Liver (tissue), 9 donors: ENCODE measurements around the gene ANKRD49. TPM values are rescaled to one million over a fixed set of nuclear protein-coding genes. Genes with fewer than 3 reads are reported as not detected.

Experiments
- DNase-seq: peaks from one replicate; pipeline ENCODE4 v3.0.0-alpha.2; 2017; ENCODE audit warnings: low spot score
- H3K27ac ChIP-seq, 2 donors: one replicate each; pipeline ENCODE4 v1.7.0; 2013; ENCODE audit warnings: inconsistent platforms in 2 of 2, low read length in 2 of 2, control low read depth in 1 of 2, low read depth in 1 of 2, mild to moderate bottlenecking in 1 of 2
- H3K27me3 ChIP-seq, 4 donors: one replicate each; pipeline versions ENCODE4 v1.6.1 to v1.7.0; 2013; ENCODE audit warnings: low read length in 3 of 4, inconsistent platforms in 1 of 4, mild to moderate bottlenecking in 1 of 4, moderate library complexity in 1 of 4; ENCODE audit not compliant: control insufficient read depth in 4 of 4, insufficient read depth in 4 of 4
- H3K36me3 ChIP-seq, 4 donors: one replicate each; pipeline versions ENCODE4 v1.6.1 to v1.7.0; 2013; ENCODE audit warnings: low read length in 3 of 4, mild to moderate bottlenecking in 3 of 4, low read depth in 1 of 4, moderate library complexity in 1 of 4; ENCODE audit not compliant: control insufficient read depth in 4 of 4, insufficient read depth in 3 of 4
- H3K4me1 ChIP-seq, 4 donors: one replicate each; pipeline versions ENCODE4 v1.6.1 to v1.7.0; 2013; ENCODE audit warnings: low read length in 3 of 4, mild to moderate bottlenecking in 3 of 4, moderate library complexity in 1 of 4; ENCODE audit not compliant: control insufficient read depth in 4 of 4, insufficient read depth in 4 of 4
- H3K4me3 ChIP-seq, 3 donors: one replicate each; pipeline versions ENCODE4 v1.6.1 to v1.7.0; 2013; ENCODE audit warnings: low read length in 3 of 3, control low read depth in 1 of 3, low read depth in 1 of 3, mild to moderate bottlenecking in 1 of 3
- H3K9ac ChIP-seq, 2 donors: one replicate each; pipeline ENCODE4 v1.7.0; 2013; ENCODE audit warnings: low read length in 2 of 2, mild to moderate bottlenecking in 2 of 2, moderate library complexity in 2 of 2, control low read depth in 1 of 2, low read depth in 1 of 2
- H3K9me3 ChIP-seq, 4 donors: one replicate each; pipeline versions ENCODE4 v1.6.1 to v1.7.0; 2013; ENCODE audit warnings: low read length in 3 of 4; ENCODE audit not compliant: control insufficient read depth in 4 of 4
- ATF3 ChIP-seq: IDR thresholded peaks from 2 replicates; pipeline ENCODE4 v1.6.1; 2016; ENCODE audit warnings: antibody characterized with exemption
- CTCF ChIP-seq: fragments of 150-350 bp; IDR thresholded peaks from 2 replicates; pipeline ENCODE4 v1.5.1; 2017; ENCODE audit warnings: improper control_type of control experiment, low read depth, low read length; ENCODE audit not compliant: missing input control
- EGR1 ChIP-seq, 2 donors: IDR thresholded peaks; 2 replicates each; pipeline ENCODE4 v1.6.1; 2016 to 2018; ENCODE audit warnings: antibody characterized with exemption in 2 of 2, low read depth in 2 of 2
- FOXA1 ChIP-seq: IDR thresholded peaks from 2 replicates; pipeline ENCODE4 v1.6.1; 2016; ENCODE audit warnings: antibody characterized with exemption
- GABPA ChIP-seq, 2 donors: IDR thresholded peaks in 1 of 2; conservative IDR thresholded peaks in 1 of 2; 2 replicates each; pipeline ENCODE4 v1.6.1; 2016; ENCODE audit warnings: antibody characterized with exemption in 2 of 2, mild to moderate bottlenecking in 1 of 2, moderate library complexity in 1 of 2
- HNF4A ChIP-seq, 2 donors: conservative IDR thresholded peaks; 2 replicates each; pipeline ENCODE4 v1.6.1; 2016; ENCODE audit warnings: antibody characterized with exemption in 2 of 2, mild to moderate bottlenecking in 2 of 2
- JUND ChIP-seq, 2 donors: IDR thresholded peaks; 2 replicates each; pipeline ENCODE4 v1.6.1; 2016; ENCODE audit warnings: antibody characterized with exemption in 2 of 2
- MAX ChIP-seq: IDR thresholded peaks from 2 replicates; pipeline ENCODE4 v1.6.1; 2016; ENCODE audit warnings: antibody characterized with exemption
- NR2F2 ChIP-seq: IDR thresholded peaks from 2 replicates; pipeline ENCODE4 v1.6.1; 2016; ENCODE audit warnings: antibody characterized with exemption
- RAD21 ChIP-seq, 2 donors: IDR thresholded peaks; 2 replicates each; pipeline ENCODE4 v1.6.1; 2016; ENCODE audit warnings: antibody characterized with exemption in 2 of 2, mild to moderate bottlenecking in 2 of 2
- REST ChIP-seq: IDR thresholded peaks from 2 replicates; pipeline ENCODE4 v1.6.1; 2016; ENCODE audit warnings: antibody characterized with exemption, mild to moderate bottlenecking
- RXRA ChIP-seq, 2 donors: IDR thresholded peaks; 2 replicates each; pipeline ENCODE4 v1.6.1; 2017 to 2018; ENCODE audit warnings: antibody characterized with exemption in 2 of 2, mild to moderate bottlenecking in 1 of 2
- SP1 ChIP-seq: IDR thresholded peaks from 2 replicates; pipeline ENCODE4 v1.6.1; 2018; ENCODE audit warnings: antibody characterized with exemption, mild to moderate bottlenecking
- TAF1 ChIP-seq: conservative IDR thresholded peaks from 2 replicates; pipeline ENCODE4 v1.6.1; 2016; ENCODE audit warnings: antibody characterized with exemption, mild to moderate bottlenecking
- YY1 ChIP-seq: IDR thresholded peaks from 2 replicates; pipeline ENCODE4 v1.6.1; 2016; ENCODE audit warnings: antibody characterized with exemption, mild to moderate bottlenecking
- ZBTB33 ChIP-seq: IDR thresholded peaks from 2 replicates; pipeline ENCODE4 v1.6.1; 2016; ENCODE audit warnings: antibody characterized with exemption
- WGBS: extraction: QIAGEN DNeasy Blood & Tissue Kit; methylation state at CpG from one replicate; pipeline ENCODE4 v1.1.7; 2013; 5-methylcytosine and 5-hydroxymethylcytosine counted together
- polyA plus RNA-seq, 2 donors: library from polyadenylated mRNA; stranded (reverse) in 1 of 2; unstranded in 1 of 2; fragments of 200-250 nt in 1 of 2; fragments of >200 nt in 1 of 2; fragmentation: Nextera tagmentation in 1 of 2; extraction: Ambion mirVana in 1 of 2; gene quantifications; one replicate each; pipeline versions ENCODE4 v1.2.1 to v1.2.3, GENCODE V29; 2013 to 2015
- total RNA-seq, 2 donors: library from RNA; depleted of rRNA; stranded (reverse); fragments of >200 nt; gene quantifications; one replicate each; pipeline ENCODE4 v1.2.3, GENCODE V29; 2014
- donor health status: healthy.
- donor health status: healthy.
- donor health status: healthy.
- donor health status: healthy.
- donor health status: healthy.

The ANKRD49 gene
- total and polyA plus RNA-seq, 4 donors: 5.4 to 12.3 (median 9.8) TPM

GRCh38 chr11:94445641-94446040 is 48.1 kb upstream of the ANKRD49 start:
- Histone ChIP-seq H3K36me3 (peaks cover 0 to 24% (median 18%) of the 10 kb centered on the region in 4 donors), H3K9ac (no peak overlapping the region), H3K9me3 (no peaks in the 10 kb centered on the region), H3K27me3 (no peaks in the 10 kb centered on the region), H3K4me3 (no peak overlapping the region), H3K4me1 (peaks cover 0 to 4% (median 0%) of the 10 kb centered on the region in 4 donors), H3K27ac (no peak overlapping the region)
- TF ChIP-seq NR2F2 (no peak), MAX (no peak), JUND (IDR thresholded peaks at IDR 0.05) (no peak), RXRA (IDR thresholded peaks at IDR 0.05) (no peak), FOXA1 (no peak), TAF1 (no peak), EGR1 (IDR thresholded peaks at IDR 0.05; ENCODE audit: low read depth in 2 of 2) (no peak), HNF4A (conservative IDR thresholded peaks at IDR 0.05) (no peak), ZBTB33 (no peak)
- 94% methylated on average over 1 of the region's 1 CpG for WGBS
- DNase-seq: no peak

- TF ChIP-seq JUND (IDR thresholded peaks at IDR 0.05) (no peak), HNF4A (conservative IDR thresholded peaks at IDR 0.05) (no peak), GABPA (IDR thresholded peaks at IDR 0.05 in 1 of 2, conservative IDR thresholded peaks at IDR 0.05 in 1 of 2) (no peak), RAD21 (IDR thresholded peaks at IDR 0.05) (no peak), ATF3 (no peak), YY1 (no peak), CTCF (no peak), RXRA (IDR thresholded peaks at IDR 0.05) (no peak), TAF1 (no peak), MAX (no peak), SP1 (no peak), EGR1 (IDR thresholded peaks at IDR 0.05; ENCODE audit: low read depth in 2 of 2) (no peak), REST (no peak)
- Histone ChIP-seq H3K36me3 (peaks cover 0 to 19% (median 18%) of the 10 kb centered on the region in 4 donors), H3K27ac (no peak overlapping the region), H3K9me3 (no peaks in the 10 kb centered on the region), H3K9ac (no peak overlapping the region), H3K27me3 (no peaks in the 10 kb centered on the region), H3K4me3 (no peak overlapping the region), H3K4me1 (peaks cover 0 to 4% (median 0%) of the 10 kb centered on the region in 4 donors)
- DNase-seq: no peak
- 90% methylated on average over 4 of the region's 4 CpGs for WGBS
These were observed 46.6 kb upstream of the ANKRD49 start for GRCh38 chr11:94447149-94447548.
